ENCODE results near the gene FBLN7. TPM values are rescaled to one million over a fixed set of nuclear protein-coding genes. Genes with fewer than 3 reads are reported as not detected.

FBLN7 gene
- total RNA-seq, 2 experiments from 2014 or later = 0.25 TPM; not detected in 1

- peaks cover 14% of the 10 kb centered on the region for H3K4me1 ChIP-seq (ENCODE audit: insufficient read depth, low read length, poor library complexity, severe bottlenecking)
- no peak for TF ChIP-seq EZH2phosphoT487 (IDR thresholded peaks at IDR 0.05; ENCODE audit: borderline replicate concordance, low read depth, low read length)
- TF ChIP-seq, protein P1, sequence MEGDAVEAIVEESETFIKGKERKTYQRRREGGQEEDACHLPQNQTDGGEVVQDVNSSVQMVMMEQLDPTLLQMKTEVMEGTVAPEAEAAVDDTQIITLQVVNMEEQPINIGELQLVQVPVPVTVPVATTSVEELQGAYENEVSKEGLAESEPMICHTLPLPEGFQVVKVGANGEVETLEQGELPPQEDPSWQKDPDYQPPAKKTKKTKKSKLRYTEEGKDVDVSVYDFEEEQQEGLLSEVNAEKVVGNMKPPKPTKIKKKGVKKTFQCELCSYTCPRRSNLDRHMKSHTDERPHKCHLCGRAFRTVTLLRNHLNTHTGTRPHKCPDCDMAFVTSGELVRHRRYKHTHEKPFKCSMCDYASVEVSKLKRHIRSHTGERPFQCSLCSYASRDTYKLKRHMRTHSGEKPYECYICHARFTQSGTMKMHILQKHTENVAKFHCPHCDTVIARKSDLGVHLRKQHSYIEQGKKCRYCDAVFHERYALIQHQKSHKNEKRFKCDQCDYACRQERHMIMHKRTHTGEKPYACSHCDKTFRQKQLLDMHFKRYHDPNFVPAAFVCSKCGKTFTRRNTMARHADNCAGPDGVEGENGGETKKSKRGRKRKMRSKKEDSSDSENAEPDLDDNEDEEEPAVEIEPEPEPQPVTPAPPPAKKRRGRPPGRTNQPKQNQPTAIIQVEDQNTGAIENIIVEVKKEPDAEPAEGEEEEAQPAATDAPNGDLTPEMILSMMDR (conservative IDR thresholded peaks at IDR 0.05; ENCODE audit: low read length) = no peak
- no peaks in the 10 kb centered on the region for H4K20me1 ChIP-seq (ENCODE audit: insufficient read depth, low read length)
- CTCF ChIA-PET (ENCODE audit: unreplicated experiment) = no interaction called here
- POLR2A ChIA-PET = interaction anchor here (1.2 kb wide), 1 partner anchor 55 kb away, joined by 4 read pairs; no protein-coding TSS in a partner anchor
- H2AFZ ChIP-seq (ENCODE audit: low read length) = no peak overlapping the region
- no peak overlapping the region for H3K4me3 ChIP-seq (ENCODE audit: low read depth, low read length, poor library complexity, severe bottlenecking)
- H3K79me2 ChIP-seq (ENCODE audit: insufficient read depth, low read depth, low read length) = no peaks in the 10 kb centered on the region
- no peaks in the 10 kb centered on the region for H3K9me2 ChIP-seq (ENCODE audit: insufficient read depth, low read length)
- no TSS peak for BruUV-seq (replicated peaks)
- DNase-seq (ENCODE audit: low spot score) = no peak
- H3K27ac ChIP-seq (ENCODE audit: low read depth, low read length, poor library complexity, severe bottlenecking) = no peak overlapping the region
- no peaks in the 10 kb centered on the region for H3K9me3 ChIP-seq (ENCODE audit: low read length)
- no peaks in the 10 kb centered on the region for H3K36me3 ChIP-seq (ENCODE audit: insufficient read depth, low read length)
- intact Hi-C loops (cut with micrococcal nuclease; ENCODE audit: unreplicated experiment) = no loop called here
- no peak overlapping the region for H3K4me2 ChIP-seq (ENCODE audit: low read length)
Observed at GRCh38 chr2:112150851-112151250, 12.7 kb downstream of the FBLN7 start.

GRCh38 chr2:112151271-112151670 lies 13.1 kb downstream of the FBLN7 start:
- no TSS peak for BruUV-seq (replicated peaks)
- Histone ChIP-seq H3K79me2 (ENCODE audit: insufficient read depth, low read depth, low read length) (no peaks in the 10 kb centered on the region), H2AFZ (ENCODE audit: low read length) (no peak overlapping the region), H3K9me3 (ENCODE audit: low read length) (no peaks in the 10 kb centered on the region), H3K4me1 (ENCODE audit: insufficient read depth, low read length, poor library complexity, severe bottlenecking) (peaks cover 18% of the 10 kb centered on the region), H3K4me3 (ENCODE audit: low read depth, low read length, poor library complexity, severe bottlenecking) (no peak overlapping the region), H3K36me3 (ENCODE audit: insufficient read depth, low read length) (no peaks in the 10 kb centered on the region), H3K27ac (ENCODE audit: low read depth, low read length, poor library complexity, severe bottlenecking) (no peak overlapping the region), H4K20me1 (ENCODE audit: insufficient read depth, low read length) (no peaks in the 10 kb centered on the region), H3K9me2 (ENCODE audit: insufficient read depth, low read length) (no peaks in the 10 kb centered on the region), H3K4me2 (ENCODE audit: low read length) (no peak overlapping the region)
- ChIA-PET CTCF (ENCODE audit: unreplicated experiment) (no interaction called here), POLR2A (no interaction called here)
- no peak for TF ChIP-seq EZH2phosphoT487 (IDR thresholded peaks at IDR 0.05; ENCODE audit: borderline replicate concordance, low read depth, low read length)
- TF ChIP-seq, protein P1 (conservative IDR thresholded peaks at IDR 0.05; ENCODE audit: low read length) = no peak
- intact Hi-C loops (cut with micrococcal nuclease; ENCODE audit: unreplicated experiment) = no loop called here
- DNase-seq (ENCODE audit: low spot score) = no peak

GRCh38 chr2:112151701-112152440 lies 13.7 kb downstream of the FBLN7 start:
- CTCF ChIA-PET (ENCODE audit: unreplicated experiment) = interaction anchor here (0.5 kb wide), 1 partner anchor 295 kb away, joined by 4 read pairs; no protein-coding TSS in a partner anchor
- H3K79me2 ChIP-seq (ENCODE audit: insufficient read depth, low read depth, low read length) = no peaks in the 10 kb centered on the region
- no peak overlapping the region for H2AFZ ChIP-seq (ENCODE audit: low read length)
- no peak overlapping the region for H3K4me3 ChIP-seq (ENCODE audit: low read depth, low read length, poor library complexity, severe bottlenecking)
- H3K9me2 ChIP-seq (ENCODE audit: insufficient read depth, low read length) = no peaks in the 10 kb centered on the region
- no peaks in the 10 kb centered on the region for H4K20me1 ChIP-seq (ENCODE audit: insufficient read depth, low read length)
- no peaks in the 10 kb centered on the region for H3K36me3 ChIP-seq (ENCODE audit: insufficient read depth, low read length)
- intact Hi-C loops (cut with micrococcal nuclease; ENCODE audit: unreplicated experiment) = no loop called here
- no peak overlapping the region for H3K27ac ChIP-seq (ENCODE audit: low read depth, low read length, poor library complexity, severe bottlenecking)
- TF ChIP-seq EZH2phosphoT487 (IDR thresholded peaks at IDR 0.05; ENCODE audit: borderline replicate concordance, low read depth, low read length) = no peak
- TF ChIP-seq, protein P1 (conservative IDR thresholded peaks at IDR 0.05; ENCODE audit: low read length) = no peak
- no peak for DNase-seq (ENCODE audit: low spot score)
- H3K4me2 ChIP-seq (ENCODE audit: low read length) = no peak overlapping the region
- no TSS peak for BruUV-seq (replicated peaks)
- POLR2A ChIA-PET = no interaction called here
- H3K9me3 ChIP-seq (ENCODE audit: low read length) = no peaks in the 10 kb centered on the region
- peaks cover 18% of the 10 kb centered on the region for H3K4me1 ChIP-seq (ENCODE audit: insufficient read depth, low read length, poor library complexity, severe bottlenecking)
